ENCODE measurements around the gene BDKRB2.
A peak's percentile ranks its signal among the peaks of the same experiment; 100 is the strongest.

The BDKRB2 gene

GRCh38 chr14:96160913-96161310 is 43.7 kb upstream of the BDKRB2 start:
- H3K27ac ChIP-seq = no peak overlapping the region

GRCh38 chr14:96161636-96162035 is 43.0 kb upstream of the BDKRB2 start:
- Histone ChIP-seq H3K27me3 (ENCODE audit: insufficient read depth, low read depth, severe bottlenecking) (no peaks in the 10 kb centered on the region), H3K9me3 (ENCODE audit: severe bottlenecking) (no peaks in the 10 kb centered on the region), H3K27ac (no peak overlapping the region), H3K4me3 (ENCODE audit: low read depth, low read length) (no peak overlapping the region), H3K36me3 (no peaks in the 10 kb centered on the region)
- DNase-seq = no peak
- TF ChIP-seq CTCF (IDR thresholded peaks at IDR 0.05; ENCODE audit: low read depth, low read length) = no peak

More at GRCh38 chr14:96160913-96161310, 43.7 kb upstream of the BDKRB2 start:
- no peaks in the 10 kb centered on the region for H3K27me3 ChIP-seq (ENCODE audit: insufficient read depth, low read depth, severe bottlenecking)
- H3K36me3 ChIP-seq = no peaks in the 10 kb centered on the region
- H3K9me3 ChIP-seq (ENCODE audit: severe bottlenecking) = no peaks in the 10 kb centered on the region
- no peak overlapping the region for H3K4me3 ChIP-seq (ENCODE audit: low read depth, low read length)
- no peak for DNase-seq
- TF ChIP-seq CTCF (IDR thresholded peaks at IDR 0.05; ENCODE audit: low read depth, low read length) = no peak

GRCh38 chr14:96162265-96162664 is 42.4 kb upstream of the BDKRB2 start:
- DNase-seq = no peak
- no peak overlapping the region for H3K4me3 ChIP-seq (ENCODE audit: low read depth, low read length)
- no peak for TF ChIP-seq CTCF (IDR thresholded peaks at IDR 0.05; ENCODE audit: low read depth, low read length)
- H3K9me3 ChIP-seq (ENCODE audit: severe bottlenecking) = no peaks in the 10 kb centered on the region
- H3K36me3 ChIP-seq = no peaks in the 10 kb centered on the region
- no peak overlapping the region for H3K27ac ChIP-seq
- H3K27me3 ChIP-seq (ENCODE audit: insufficient read depth, low read depth, severe bottlenecking) = no peaks in the 10 kb centered on the region

- no peak for DNase-seq
- no peak overlapping the region for H3K4me3 ChIP-seq (ENCODE audit: low read depth, low read length)
- TF ChIP-seq CTCF (IDR thresholded peaks at IDR 0.05; ENCODE audit: low read depth, low read length) = no peak
- H3K27me3 ChIP-seq (ENCODE audit: insufficient read depth, low read depth, severe bottlenecking) = no peaks in the 10 kb centered on the region
- no peaks in the 10 kb centered on the region for H3K36me3 ChIP-seq
- no peak overlapping the region for H3K27ac ChIP-seq
- no peaks in the 10 kb centered on the region for H3K9me3 ChIP-seq (ENCODE audit: severe bottlenecking)
Observed at GRCh38 chr14:96162741-96163140, 41.9 kb upstream of the BDKRB2 start.

- TF ChIP-seq CTCF (IDR thresholded peaks at IDR 0.05; ENCODE audit: low read depth, low read length) = no peak
- no peaks in the 10 kb centered on the region for H3K27me3 ChIP-seq (ENCODE audit: insufficient read depth, low read depth, severe bottlenecking)
- peak overlapping the region; percentile 38; the same call in 1 of the 2 replicates for H3K27ac ChIP-seq
Observed at GRCh38 chr14:96164861-96165490, 39.7 kb upstream of the BDKRB2 start.

More at GRCh38 chr14:96164861-96165490, 39.7 kb upstream of the BDKRB2 start:
- Histone ChIP-seq H3K4me3 (ENCODE audit: low read depth, low read length) (no peak overlapping the region), H3K9me3 (ENCODE audit: severe bottlenecking) (no peaks in the 10 kb centered on the region), H3K36me3 (no peaks in the 10 kb centered on the region)
- DNase-seq = peak; percentile 46

Data from WERI-Rb-1 (cell line).